MM.1S (cell line): ENCODE data around the gene SLC19A2.
A peak's percentile ranks its signal among the peaks of the same experiment; 100 is the strongest.

Experiments used
- DNase-seq: peaks from one replicate; pipeline ENCODE4 v3.0.0-alpha.2; 2015
- H2AFZ ChIP-seq: fragments of 300-600 bp; sonication (generic); 2 replicates; pipeline ENCODE4 v1.6.0; 2016; ENCODE audit warnings: antibody characterized with exemption, low read length
- H3F3A ChIP-seq: fragments of 300-600 bp; sonication (generic); 2 replicates; pipeline ENCODE4 v1.6.1; 2016; ENCODE audit warnings: mild to moderate bottlenecking, antibody characterized with exemption, low read length, moderate library complexity, mixed read lengths; ENCODE audit not compliant: insufficient read depth
- H3K27ac ChIP-seq: fragments of 300-600 bp; sonication (generic); 2 replicates; pipeline ENCODE4 v1.5.1; 2016; ENCODE audit warnings: mild to moderate bottlenecking, low read length
- H3K27me3 ChIP-seq: fragments of 300-600 bp; sonication (generic); replicated peaks from 2 replicates; pipeline ENCODE4 v1.6.0; 2016; ENCODE audit warnings: low read length; ENCODE audit not compliant: insufficient read depth
- H3K36me3 ChIP-seq: fragments of 300-600 bp; sonication (generic); replicated peaks from 2 replicates; pipeline ENCODE4 v1.6.1; 2016; ENCODE audit warnings: mild to moderate bottlenecking, low read length, mixed read lengths; ENCODE audit not compliant: insufficient read depth
- H3K4me1 ChIP-seq: fragments of 300-600 bp; sonication (generic); 2 replicates; pipeline ENCODE4 v1.6.1; 2016; ENCODE audit warnings: low read length, mixed read lengths
- H3K4me2 ChIP-seq: fragments of 300-600 bp; sonication (generic); 2 replicates; pipeline ENCODE4 v1.6.0; 2016; ENCODE audit warnings: low read depth, low read length
- H3K4me3 ChIP-seq: fragments of 300-600 bp; sonication (generic); 2 replicates; pipeline ENCODE4 v1.5.1; 2016; ENCODE audit warnings: low read length, mixed read lengths
- H3K79me2 ChIP-seq: fragments of 300-600 bp; sonication (generic); 2 replicates; pipeline ENCODE4 v1.6.1; 2016; ENCODE audit warnings: mixed run types, low read length, mixed read lengths
- H3K9ac ChIP-seq: fragments of 300-600 bp; sonication (generic); 2 replicates; pipeline ENCODE4 v1.6.1; 2016; ENCODE audit warnings: low read length, mixed read lengths
- H3K9me2 ChIP-seq: fragments of 300-600 bp; sonication (generic); replicated peaks from 2 replicates; pipeline ENCODE4 v1.6.1; 2016; ENCODE audit warnings: mild to moderate bottlenecking, low read length, mixed read lengths; ENCODE audit not compliant: insufficient read depth
- H3K9me3 ChIP-seq: fragments of 300-600 bp; sonication (generic); replicated peaks from 2 replicates; pipeline ENCODE4 v1.6.1; 2016; ENCODE audit warnings: mild to moderate bottlenecking, low read length, mixed read lengths; ENCODE audit not compliant: insufficient read depth
- H4K20me1 ChIP-seq: fragments of 300-600 bp; sonication (generic); 2 replicates; pipeline ENCODE4 v1.6.1; 2016; ENCODE audit warnings: mild to moderate bottlenecking, low read length, moderate library complexity, mixed read lengths; ENCODE audit not compliant: insufficient read depth
- EZH2 ChIP-seq: fragments of 300-600 bp; sonication (generic); optimal IDR thresholded peaks from 2 replicates; pipeline ENCODE3; 2017; ENCODE audit warnings: low read depth, mild to moderate bottlenecking, antibody characterized with exemption, low read length, mixed read lengths
- EZH2phosphoT487 ChIP-seq: fragments of 300-600 bp; sonication (generic); IDR thresholded peaks from 2 replicates; pipeline ENCODE4 v1.6.1; 2018; ENCODE audit warnings: antibody characterized with exemption, low read length
- TF ChIP-seq, protein P1 (sequence below): fragments of 300-600 bp; sonication (generic); IDR thresholded peaks from 2 replicates; pipeline ENCODE4 v1.5.1; 2016; ENCODE audit warnings: antibody characterized with exemption, low read length, mixed read lengths

SLC19A2 gene

DNA sequence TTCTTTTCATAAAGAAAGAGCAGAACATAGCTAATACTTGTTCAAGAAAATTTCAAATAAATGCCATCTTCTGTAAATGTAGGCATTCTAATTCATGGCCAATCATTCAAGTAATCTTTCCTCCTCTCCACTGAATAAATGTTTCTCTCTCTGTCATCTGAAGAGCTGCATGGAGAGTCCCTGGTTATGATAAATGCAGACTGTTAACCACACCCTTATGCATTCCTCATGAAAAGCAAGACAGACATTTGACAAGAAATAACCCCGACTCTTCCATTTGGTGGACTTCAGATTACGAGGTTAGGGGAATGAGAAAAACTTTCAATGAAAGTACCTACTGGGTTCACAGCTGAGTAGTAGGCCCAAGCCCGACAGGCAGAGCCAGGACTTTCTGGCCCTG, 44.7 kb upstream of the SLC19A2 start:
- Histone ChIP-seq H3K4me3 (no peak overlapping the region), H3K4me2 (no peak overlapping the region), H4K20me1 (no peaks in the 10 kb centered on the region), H3K9ac (no peak overlapping the region), H3F3A (peaks cover 11% of the 10 kb centered on the region), H3K9me3 (no peaks in the 10 kb centered on the region), H3K9me2 (no peaks in the 10 kb centered on the region), H3K4me1 (peaks cover 17% of the 10 kb centered on the region), H2AFZ (no peak overlapping the region), H3K27me3 (no peaks in the 10 kb centered on the region), H3K36me3 (no peaks in the 10 kb centered on the region), H3K79me2 (no peaks in the 10 kb centered on the region), H3K27ac (no peak overlapping the region)
- TF ChIP-seq, protein P1, sequence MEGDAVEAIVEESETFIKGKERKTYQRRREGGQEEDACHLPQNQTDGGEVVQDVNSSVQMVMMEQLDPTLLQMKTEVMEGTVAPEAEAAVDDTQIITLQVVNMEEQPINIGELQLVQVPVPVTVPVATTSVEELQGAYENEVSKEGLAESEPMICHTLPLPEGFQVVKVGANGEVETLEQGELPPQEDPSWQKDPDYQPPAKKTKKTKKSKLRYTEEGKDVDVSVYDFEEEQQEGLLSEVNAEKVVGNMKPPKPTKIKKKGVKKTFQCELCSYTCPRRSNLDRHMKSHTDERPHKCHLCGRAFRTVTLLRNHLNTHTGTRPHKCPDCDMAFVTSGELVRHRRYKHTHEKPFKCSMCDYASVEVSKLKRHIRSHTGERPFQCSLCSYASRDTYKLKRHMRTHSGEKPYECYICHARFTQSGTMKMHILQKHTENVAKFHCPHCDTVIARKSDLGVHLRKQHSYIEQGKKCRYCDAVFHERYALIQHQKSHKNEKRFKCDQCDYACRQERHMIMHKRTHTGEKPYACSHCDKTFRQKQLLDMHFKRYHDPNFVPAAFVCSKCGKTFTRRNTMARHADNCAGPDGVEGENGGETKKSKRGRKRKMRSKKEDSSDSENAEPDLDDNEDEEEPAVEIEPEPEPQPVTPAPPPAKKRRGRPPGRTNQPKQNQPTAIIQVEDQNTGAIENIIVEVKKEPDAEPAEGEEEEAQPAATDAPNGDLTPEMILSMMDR = no peak
- no peak for TF ChIP-seq EZH2phosphoT487
- no peak for TF ChIP-seq EZH2
- no peak for DNase-seq

DNA sequence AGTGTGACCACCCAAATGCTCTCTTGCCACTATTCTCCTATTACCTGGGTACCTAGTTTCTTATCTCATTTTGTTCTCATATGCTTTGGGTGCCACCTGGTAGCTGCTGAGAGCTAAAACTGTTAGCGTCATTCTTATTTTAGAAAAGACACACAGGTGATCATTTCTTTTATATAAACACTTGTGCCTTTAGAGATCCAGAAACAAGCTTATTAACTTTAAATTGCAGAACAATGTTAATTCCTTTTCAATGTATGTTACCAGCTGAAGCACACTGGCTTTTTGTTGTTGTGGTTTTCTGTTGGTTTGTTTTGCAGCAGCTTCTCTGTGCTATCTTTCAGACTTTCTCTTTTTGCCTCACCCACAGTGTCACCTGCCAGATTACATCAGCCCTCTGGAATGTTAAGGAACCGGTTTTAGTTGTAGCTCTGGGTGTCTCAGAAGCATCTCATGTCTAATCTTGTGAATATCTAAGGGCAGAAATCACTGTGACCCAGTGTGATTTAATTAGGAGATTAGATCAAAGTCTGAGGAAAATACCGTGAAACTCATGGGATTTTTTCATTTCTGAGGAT, 43.4 kb upstream of the SLC19A2 start:
- no peaks in the 10 kb centered on the region for H3K79me2 ChIP-seq
- no peaks in the 10 kb centered on the region for H4K20me1 ChIP-seq
- peaks cover 11% of the 10 kb centered on the region for H3F3A ChIP-seq
- H3K27me3 ChIP-seq = no peaks in the 10 kb centered on the region
- no peak overlapping the region for H3K27ac ChIP-seq
- peak; percentile 63 for DNase-seq
- H3K9me3 ChIP-seq = no peaks in the 10 kb centered on the region
- peak overlapping the region; percentile 28 for H3K4me3 ChIP-seq
- TF ChIP-seq EZH2phosphoT487 (no peak), EZH2 (no peak)
- TF ChIP-seq, protein P1 = no peak
- H3K4me1 ChIP-seq = peaks cover 17% of the 10 kb centered on the region
- H3K36me3 ChIP-seq = no peaks in the 10 kb centered on the region
- H3K9ac ChIP-seq = no peak overlapping the region
- no peaks in the 10 kb centered on the region for H3K9me2 ChIP-seq
- H3K4me2 ChIP-seq = peak overlapping the region; percentile 56
- H2AFZ ChIP-seq = peak overlapping the region; percentile 5; the same call in 1 of the 2 replicates

DNA sequence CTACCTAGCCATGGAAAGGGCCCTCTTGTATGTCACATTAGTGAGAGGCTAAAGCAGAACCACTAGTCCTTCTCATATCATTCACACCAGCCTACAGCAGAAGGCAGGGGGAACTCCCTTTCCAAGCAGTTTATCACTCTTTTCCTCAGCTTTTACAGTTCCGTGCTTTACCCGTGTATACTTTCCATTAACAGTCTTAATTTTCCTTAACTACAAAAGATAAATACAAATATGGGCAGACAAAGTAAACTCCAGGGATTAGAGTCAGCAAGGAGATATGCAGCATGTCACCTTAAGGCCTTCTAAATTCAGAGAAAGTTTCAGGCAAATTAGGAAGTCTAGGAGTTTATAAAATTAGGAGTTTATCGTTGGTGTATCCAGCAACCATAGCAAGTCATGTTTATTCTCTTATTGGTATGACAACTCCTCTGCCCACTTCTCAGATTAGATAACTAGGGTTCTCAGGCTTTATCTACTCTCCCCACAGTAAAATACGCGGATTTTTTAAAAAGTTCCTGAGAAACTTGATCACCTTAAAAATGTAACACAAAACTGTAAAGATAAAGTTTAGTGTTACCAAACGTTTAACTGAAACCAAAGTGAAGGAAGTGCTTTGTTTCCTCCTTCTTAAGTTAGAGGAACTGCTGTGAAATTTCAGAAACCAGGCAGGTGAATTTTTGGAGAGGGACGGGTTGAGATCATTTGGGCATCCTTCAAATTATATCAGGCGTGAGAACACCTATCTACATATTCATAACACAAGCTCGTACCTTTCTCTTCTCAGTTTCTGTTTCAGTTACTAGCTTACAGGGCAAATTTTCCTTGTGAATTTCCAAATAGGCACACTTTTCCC, 42.7 kb upstream of the SLC19A2 start:
- peak overlapping the region; percentile 56 for H3K4me2 ChIP-seq
- H3K27me3 ChIP-seq = no peaks in the 10 kb centered on the region
- peaks cover 17% of the 10 kb centered on the region for H3K4me1 ChIP-seq
- no peak overlapping the region for H3K27ac ChIP-seq
- H4K20me1 ChIP-seq = no peaks in the 10 kb centered on the region
- no peaks in the 10 kb centered on the region for H3K9me3 ChIP-seq
- DNase-seq = peak; percentile 17
- peak overlapping the region; percentile 5; the same call in 1 of the 2 replicates for H2AFZ ChIP-seq
- peaks cover 11% of the 10 kb centered on the region for H3F3A ChIP-seq
- TF ChIP-seq EZH2 = no peak
- TF ChIP-seq EZH2phosphoT487 = no peak
- TF ChIP-seq, protein P1 = no peak
- H3K9ac ChIP-seq = no peak overlapping the region
- H3K36me3 ChIP-seq = no peaks in the 10 kb centered on the region
- no peaks in the 10 kb centered on the region for H3K9me2 ChIP-seq
- H3K79me2 ChIP-seq = no peaks in the 10 kb centered on the region
- H3K4me3 ChIP-seq = peak overlapping the region; percentile 28
